GM18870 (cell line): ENCODE results near the gene MC1R.

Experiments
- ATAC-seq: cut with Tn5 transposase; IDR thresholded peaks from one replicate; pipeline ENCODE4 v1.9.1; 2021; ENCODE audit warnings: moderate library complexity; ENCODE audit not compliant: unreplicated experiment

Gene MC1R

DNA sequence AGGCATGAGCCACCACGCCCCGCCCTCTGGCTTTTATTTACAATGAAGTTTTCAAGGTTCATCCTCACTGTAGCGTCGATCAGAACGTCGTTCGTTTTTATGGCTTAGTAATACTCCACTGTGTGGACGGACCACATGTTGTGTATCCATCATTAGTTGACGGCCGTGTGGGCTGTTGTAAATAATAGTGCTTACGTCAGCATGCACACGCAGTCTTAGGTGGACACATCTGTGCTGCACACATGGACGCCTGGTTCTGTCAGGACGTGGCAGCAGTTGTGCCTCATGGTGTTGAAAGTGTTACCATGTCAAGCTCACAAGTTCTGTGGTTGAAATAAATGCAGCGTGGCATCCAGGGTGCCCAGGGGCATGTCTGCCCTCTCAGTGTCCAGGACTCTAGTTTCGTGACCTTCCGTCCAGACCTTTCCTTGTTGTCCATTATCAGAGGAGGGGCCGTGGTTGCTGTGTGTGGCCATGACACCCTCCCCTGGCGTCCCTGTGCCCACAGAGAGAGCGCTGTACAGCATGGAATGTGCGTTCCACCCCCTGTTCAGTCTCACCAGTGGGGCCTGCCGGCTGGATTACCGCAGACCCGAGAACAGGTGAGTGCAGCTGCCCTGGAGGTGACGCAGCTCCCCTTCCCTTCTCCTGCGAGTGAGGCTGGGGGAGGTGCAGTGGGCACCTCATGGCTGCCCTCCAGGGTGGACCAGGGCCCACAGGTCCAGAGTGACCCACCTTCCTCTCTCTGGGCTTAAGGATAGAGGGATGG is 23.0 kb upstream of the MC1R start:
- no peak for ATAC-seq

DNA sequence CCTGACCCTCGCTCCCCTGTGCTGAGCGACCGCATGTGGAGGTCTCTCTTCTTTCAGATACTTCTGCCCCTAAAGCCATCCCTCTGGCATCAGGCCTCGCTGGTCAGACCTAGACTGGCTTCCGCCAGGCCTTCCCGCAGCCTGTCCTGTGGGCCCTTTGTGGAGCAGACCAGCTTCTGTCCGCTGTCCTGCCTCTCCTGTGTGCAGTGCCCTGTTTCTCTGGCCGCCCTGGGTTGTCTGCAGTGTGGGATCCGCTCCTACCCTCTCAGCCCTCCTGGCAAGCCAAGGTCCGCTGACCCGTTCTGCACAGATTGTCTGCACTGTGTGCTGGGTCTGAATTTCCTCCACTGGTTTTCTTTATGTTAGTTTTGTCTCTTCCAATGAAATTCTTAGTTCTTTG is 21.5 kb upstream of the MC1R start:
- ATAC-seq = no peak

DNA sequence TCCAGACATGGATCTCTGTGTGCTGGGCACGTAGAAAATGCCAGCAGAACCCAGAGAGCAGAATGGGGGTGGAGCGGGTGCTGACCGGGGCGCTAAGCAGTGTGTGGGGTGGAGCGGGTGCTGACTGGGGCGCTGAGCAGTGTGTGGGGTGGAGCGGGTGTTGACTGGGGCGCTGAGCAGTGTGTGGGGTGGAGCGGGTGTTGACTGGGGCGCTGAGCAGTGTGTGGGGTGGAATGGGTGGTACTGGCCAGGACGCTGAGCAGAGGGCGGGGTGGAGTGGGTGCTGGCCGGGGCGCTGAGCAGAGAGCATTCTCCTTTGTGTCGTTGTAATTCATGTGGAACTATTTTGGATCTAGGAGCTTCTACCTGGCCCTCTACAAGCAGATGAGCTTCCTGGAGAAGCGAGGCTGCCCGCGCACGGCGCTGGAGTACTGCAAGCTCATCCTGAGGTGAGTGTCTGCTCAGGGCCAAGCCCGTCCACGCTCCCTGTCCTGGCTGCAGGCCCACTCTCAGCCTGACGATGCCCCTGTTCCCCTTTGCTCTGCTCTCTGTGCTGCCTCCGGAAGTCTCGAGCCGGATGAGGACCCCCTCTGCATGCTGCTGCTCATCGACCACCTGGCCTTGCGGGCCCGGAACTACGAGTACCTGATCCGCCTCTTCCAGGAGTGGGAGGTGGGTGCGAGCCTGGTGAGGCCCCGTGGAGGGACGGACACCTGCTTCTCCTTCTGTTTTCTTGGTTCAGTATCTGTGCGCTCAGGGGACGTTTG is 20.3 kb upstream of the MC1R start:
- no peak for ATAC-seq

DNA sequence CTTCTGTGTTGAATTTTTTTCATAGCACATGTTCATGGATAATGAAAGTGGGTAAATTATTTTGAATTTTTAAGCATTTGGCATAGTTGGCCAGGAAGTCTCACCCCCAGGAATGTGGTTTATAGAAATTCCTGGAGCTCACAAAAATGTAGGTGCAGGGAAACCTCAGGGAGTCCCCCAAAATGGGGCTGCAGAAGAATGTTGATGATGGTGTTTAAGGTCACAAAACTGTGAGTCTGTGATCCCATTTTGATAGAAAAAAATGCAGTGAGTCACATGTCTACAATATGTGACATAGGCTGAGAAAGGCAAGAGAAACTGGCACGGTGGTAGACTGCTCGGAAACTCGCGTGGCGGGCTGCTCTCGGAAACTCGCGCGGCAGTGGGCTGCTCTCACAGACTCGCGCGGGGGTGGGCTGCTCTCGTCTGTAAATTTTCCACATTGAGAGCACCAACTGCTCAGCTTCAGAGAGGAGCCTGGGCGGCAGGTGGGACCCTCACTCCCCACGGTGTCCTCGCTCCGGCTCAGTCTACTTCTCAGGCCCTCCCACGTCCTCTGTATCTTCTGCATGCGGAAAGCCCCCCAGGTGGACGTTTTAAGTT is 18.7 kb upstream of the MC1R start:
- ATAC-seq = no peak

DNA sequence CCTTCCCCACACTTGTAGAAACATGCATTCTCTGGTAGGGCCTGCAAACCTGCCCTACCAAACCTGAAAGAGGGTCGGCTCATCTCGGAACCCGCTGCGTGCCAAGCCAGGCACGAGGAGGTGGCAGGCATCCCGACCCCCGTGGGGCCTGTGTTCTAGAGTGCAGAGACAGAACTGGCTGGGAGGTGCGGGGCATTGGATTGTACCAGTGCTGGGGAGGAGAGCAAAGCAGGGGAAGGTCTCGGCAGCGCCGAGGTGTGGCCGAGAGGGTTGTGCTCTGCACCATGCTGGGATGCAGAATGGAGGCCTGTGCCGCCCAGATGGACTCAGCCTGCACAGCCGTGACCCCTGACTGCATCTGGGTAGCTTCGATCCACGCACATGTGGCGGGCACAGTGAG is 17.8 kb upstream of the MC1R start:
- no peak for ATAC-seq

DNA sequence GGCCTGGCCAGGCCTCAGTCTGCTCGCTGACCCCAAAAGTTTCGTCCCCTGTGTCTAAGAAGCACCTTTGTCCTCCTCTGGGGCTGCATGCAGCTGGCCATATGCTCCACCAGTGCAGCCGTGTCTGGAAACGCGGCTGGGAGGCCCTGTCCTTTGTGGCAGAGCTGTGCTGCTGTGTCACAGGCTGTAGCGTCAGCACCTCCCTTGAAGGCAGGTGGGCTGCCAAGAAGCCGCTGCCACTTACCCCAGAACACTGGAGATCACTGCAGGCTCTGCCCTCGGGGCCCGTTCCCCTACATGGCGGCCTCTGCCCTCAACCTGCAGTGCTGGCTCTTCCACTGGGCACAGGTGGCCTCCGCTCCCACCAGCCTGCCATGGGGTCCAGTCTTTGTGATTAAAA is 15.7 kb upstream of the MC1R start:
- no peak for ATAC-seq

DNA sequence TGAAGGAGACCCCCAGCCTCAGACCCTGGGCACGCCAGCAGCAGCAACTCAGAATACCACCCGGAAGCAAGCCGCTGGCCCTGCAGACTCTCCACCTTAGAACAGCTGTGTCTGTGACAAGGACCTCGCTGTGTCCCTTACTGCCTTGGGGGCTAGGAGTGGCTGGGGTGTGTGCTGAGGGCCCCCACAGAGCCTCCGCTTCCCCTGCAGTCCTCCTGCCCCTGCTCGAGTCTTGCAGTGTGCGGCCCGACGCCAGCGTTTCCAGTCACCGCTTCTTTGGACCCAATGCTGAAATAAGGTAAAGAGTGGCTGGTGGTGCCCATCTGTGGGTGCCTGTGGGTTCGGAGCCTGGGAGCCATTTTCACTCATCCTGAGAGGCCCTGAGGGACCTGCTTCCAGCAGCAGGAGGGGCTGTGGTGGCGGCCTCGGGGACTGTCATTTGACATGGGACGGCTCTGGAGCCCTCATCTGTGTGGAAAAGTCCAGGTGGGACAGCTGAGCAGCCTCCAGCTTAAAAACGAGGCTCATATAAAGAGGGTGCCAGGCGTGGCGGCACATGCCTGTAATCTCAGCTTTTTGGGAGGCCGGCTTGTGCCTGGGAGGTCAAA is 14.7 kb upstream of the MC1R start:
- no peak for ATAC-seq

DNA sequence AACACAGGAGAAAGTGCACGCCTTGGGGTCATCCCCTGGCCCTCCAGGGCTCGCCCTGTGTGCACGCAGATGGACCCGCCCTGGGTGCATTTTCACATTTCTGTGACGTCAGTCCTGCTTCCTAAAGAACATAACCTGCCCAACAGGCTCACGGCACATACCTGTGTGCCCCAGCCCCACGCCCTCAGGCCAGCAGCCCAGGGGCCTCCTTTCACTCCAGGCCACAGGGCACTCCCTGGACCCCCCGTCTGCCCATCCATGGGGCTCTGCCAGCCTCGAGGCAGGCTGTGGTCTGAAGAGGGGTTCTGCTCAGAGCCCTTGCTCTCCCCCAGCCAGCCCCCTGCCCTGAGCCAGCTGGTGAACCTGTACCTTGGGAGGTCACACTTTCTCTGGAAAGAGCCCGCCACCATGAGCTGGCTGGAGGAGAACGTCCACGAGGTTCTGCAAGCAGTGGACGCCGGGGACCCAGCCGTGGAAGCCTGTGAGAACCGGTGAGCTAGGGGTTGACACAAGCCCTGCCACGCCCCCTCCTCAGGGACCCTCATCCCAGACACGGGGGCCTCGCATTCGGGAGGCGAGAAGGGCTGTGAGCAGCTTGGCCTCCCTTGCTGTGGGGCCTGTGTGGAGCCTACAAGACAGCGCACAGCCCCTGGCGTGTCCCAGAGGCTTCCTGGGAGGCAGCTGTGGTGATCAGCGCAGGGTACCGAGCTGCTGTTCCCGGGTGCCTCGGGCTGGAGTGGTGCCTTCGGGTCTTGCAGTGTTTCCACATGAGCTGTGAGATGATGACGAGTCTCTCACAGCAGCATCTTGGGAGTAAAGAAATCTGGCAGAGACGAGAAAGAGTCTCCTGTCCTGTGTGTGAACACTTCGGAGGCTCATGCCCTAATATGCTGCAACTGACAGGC is 13.8 kb upstream of the MC1R start:
- no peak for ATAC-seq

DNA sequence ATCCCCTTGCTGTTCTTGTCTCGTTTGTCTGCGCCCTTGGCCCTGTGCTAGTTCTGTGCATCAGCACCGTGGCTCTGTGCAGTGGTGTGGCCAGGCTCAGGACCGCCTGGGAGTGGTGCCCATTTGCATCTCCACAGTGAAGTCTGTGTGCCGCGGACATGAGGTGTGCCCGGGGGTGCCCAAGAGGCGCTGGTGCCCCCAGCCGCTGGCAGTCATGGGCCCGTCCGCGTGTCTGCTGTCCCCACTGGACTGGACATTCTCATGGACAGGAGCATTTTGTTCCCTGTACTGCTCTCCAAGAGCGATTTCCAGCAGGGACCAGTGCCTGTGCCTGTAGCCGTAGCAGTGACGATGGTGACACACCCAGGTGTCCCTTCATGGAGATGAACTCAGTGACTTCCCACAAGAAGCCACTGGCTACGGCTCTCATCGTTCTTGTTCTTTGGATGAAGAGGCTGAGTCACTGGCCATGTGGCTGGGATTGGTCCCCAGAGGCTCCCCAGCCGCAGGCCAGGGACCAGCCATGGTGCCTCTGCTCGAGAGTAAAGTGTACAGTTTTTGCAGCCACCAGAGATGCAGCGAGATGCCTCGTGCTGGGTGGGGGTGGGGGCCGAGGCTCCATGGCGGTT is 13.0 kb upstream of the MC1R start:
- ATAC-seq = no peak

DNA sequence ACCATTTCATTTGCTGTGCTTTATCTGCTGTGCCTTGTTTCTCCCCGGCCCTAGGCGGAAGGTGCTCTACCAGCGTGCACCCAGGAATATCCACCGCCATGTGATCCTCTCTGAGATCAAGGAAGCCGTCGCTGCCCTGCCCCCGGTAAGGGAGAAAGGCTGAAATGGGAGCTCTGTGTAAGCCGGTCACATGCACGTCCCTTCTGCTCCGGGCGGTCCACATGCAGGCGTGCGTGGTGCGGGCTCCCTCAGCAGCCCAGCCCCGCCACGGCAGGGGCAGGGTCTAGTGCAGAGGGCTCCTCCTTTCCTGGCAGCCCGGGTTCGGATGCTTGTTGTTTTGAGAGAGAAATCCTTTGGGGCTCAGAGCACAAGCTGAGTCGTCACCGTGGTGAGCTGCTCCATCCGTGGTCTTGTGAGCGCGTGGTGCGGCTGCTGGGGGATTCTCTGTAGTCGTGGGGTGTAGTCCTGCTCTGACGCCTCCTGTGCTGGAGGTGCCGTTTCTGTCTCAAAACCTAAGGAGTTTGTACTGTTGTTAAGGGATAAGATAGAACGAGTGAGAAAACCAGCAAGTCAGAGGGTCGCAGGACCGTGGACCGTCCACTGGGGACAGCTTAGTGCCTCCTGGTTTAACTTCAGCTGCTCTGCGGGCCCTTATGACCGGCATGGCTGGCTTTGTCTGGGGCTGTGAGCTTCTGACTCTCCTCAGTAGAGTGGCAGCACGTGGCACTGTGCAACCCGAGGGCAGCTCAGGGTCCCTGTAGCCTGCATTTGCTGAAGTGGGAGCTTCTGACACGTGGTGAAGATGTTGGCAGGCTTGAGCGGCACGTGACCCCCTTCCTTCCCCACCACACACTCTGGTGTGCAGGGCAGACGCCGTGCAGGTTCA is 12.3 kb upstream of the MC1R start:
- no peak for ATAC-seq

DNA sequence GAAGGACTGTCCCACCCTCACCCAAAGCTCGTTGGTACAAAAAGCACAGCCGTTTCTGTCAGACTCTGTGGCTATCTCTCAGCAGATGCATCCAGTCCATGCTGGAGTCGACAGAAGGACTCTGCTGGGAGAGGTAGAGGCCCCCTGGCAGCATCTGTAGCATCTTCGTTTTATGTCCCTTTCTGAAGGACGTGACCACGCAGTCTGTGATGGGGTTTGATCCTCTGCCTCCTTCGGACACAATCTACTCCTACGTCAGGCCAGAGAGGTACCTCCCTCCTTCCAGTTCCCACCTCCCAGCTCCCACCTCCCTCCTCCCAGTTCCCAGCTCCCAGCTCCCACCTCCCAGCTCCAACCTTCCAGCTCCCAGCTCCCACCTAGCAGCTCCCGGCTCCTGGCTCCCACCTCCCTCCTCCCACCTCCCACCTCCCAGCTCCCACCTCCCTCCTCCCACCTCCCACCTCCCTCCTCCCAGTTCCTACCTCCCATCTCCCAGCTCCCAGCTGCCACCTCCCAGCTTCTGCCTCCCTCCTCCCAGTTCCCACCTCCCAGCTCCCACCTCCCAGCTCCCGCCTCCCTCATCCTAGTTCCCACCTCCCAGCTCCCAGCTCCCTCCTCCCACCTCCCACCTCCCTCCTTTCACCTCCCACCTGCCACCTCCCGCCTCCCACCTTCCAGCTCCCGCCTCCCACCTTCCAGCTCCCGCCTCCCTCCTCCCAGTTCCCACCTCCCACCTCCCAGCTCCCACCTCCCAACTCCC is 11.4 kb upstream of the MC1R start:
- no peak for ATAC-seq

DNA sequence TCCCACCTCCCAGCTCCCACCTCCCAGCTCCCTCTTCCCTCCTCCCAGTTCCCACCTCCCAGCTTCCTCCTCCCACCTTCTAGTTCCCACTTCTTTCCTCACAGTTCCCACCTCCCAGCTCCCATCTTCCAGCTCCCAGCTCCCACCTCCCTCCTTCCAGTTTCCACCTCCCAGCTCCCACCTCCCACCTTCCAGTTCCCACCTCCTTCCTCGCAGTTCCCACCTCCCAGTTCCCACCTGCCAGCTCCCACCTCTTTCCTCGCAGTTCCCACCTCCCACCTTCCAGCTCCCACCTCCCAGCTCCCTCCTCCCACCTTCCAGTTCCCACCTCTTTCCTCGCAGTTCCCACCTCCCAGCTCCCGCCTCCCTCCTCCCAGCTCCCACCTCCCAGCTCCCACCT is 10.4 kb upstream of the MC1R start:
- ATAC-seq = no peak

DNA sequence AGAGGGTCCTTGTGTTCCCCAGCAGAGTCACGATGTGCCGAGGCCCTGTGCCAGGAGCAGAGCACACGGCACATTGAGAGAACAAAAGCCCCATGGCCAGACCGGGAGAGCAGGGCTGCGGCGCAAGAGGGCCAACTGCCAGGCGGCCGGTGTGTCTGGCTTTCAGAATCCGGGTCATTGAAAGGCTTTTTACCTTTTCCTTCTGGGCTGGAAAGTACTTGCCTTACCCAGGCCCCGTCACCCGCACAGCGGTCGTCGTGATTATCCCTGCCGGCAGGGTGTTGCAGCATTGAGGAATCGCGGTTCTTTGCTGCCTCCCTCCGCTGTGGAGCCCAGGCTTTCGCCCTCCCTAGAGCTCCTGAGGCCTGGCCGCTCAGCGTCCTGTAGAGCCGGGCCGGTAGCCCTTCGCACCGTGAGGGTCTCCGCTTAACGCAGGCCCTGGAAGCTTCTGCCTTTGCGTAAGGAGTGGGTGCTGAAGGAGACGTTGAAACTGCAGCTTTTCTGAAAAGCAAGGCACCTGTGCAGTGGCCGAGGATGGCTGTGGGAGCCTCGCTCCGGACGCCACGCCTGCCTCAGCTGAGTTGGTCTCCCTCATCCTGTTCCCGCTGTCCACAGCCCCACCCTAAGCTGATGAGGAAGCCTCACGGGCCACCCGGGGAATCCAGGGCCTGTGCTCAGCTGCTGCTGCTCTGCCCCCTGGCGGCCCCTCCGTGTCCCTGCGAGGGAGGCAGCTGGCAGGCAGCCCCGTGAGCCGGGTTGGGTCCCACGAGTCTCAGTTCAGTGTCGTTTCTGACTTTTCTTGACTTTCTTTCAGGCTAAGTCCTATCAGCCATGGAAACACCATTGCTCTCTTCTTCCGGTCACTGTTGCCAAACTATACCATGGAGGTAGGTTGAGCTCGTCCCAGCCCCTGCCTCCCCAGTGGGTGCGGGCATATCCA is 8.6 kb upstream of the MC1R start:
- ATAC-seq = no peak

DNA sequence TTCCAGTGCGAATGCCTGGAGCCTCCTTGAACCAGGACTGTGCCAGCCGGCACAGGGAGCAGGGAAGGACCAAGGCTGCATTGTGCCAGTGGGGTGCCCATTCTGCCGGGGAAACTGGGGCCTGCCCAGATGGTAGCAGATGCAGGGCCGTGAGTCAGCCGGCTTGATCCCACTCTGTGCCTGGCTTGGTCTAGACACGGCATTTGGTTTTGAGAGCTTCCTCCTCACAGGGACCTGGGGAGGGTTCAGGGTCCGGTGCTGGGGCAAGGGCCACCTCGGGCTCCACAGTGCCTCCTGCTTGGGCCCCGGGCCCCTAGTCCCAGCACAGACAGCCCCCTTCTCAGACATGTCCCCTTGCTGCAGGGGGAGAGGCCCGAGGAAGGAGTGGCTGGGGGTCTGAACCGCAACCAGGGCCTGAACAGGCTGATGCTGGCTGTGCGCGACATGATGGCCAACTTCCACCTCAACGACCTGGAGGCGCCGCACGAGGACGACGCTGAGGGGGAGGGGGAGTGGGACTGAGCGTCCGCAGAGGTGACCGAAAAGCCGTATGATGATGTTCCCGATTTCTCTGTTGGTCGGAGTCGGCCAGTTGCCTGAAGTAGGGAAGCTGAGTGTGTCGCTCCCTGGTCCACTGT is 7.8 kb upstream of the MC1R start:
- ATAC-seq = no peak

DNA sequence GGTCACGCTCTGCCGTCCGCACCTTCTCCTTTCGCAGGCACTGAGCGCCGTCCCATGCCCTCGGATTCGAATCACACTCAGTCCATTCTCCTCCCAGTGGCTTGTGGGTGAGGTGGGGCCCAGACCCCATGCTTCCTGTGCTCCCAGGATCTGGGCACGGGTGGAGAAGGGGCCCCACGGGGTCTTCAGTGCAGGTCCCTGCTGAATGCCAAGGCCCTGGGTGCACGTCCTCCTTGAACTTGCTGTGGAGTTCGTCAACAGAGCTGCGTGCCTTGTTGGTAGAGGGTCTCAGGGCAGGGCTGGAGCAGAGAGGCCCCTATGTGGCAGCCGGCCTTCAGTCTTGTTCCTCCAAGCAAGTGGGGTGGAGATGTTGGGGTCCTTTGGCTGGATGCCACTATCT is 7.3 kb upstream of the MC1R start:
- no peak for ATAC-seq

DNA sequence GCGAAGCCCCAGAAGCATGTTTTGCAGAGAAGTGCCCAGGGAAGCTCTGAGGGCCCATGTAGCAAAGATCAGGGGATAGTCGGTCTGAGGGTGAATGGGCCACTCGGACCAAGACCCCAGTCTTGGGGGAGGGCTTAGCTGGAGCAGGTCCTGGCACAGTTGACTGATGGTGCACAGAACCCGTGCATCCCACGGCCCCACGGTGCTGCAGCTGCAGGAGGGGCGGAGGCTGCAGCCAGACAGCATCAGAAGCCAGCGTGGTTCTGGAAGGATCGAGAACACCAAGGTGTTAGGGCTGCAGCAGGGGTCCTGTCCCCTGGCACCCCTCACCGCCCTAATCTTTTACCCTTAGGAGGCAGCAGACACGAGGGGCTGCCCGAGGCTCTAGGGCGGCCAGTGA is 6.5 kb upstream of the MC1R start:
- ATAC-seq = no peak

DNA sequence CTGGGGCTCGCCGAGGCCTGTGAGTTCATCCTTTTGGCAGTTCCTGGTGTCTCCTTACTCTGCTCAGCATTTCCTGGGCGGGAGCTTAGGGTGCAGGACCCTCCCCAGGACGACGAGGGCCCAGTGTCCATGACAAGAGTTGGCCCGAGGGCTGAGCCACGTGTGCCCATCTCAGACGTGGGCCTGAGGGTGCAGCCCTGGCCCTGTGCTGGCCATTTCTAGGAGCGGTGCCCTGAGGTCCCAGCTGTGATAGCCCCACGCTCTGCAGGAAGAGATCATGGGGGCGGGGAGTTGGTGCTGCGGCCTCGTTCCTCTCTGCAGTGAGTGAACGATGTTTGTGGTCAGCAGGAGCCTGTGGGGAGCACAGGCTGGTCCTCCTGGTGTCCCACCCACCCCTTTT is 6.0 kb upstream of the MC1R start:
- no peak for ATAC-seq
